HG03139 (cell line): ENCODE results near the gene SPTBN1.
"Not testable (repeated sequence)": the region's sequence is repeated elsewhere in the genome, so short reads cannot be mapped to it uniquely, and the experiment has no call there.

Experiments
- ATAC-seq: cut with Tn5 transposase; IDR thresholded peaks from one replicate; pipeline ENCODE4 v1.9.1; 2021; ENCODE audit not compliant: unreplicated experiment

Gene SPTBN1

DNA sequence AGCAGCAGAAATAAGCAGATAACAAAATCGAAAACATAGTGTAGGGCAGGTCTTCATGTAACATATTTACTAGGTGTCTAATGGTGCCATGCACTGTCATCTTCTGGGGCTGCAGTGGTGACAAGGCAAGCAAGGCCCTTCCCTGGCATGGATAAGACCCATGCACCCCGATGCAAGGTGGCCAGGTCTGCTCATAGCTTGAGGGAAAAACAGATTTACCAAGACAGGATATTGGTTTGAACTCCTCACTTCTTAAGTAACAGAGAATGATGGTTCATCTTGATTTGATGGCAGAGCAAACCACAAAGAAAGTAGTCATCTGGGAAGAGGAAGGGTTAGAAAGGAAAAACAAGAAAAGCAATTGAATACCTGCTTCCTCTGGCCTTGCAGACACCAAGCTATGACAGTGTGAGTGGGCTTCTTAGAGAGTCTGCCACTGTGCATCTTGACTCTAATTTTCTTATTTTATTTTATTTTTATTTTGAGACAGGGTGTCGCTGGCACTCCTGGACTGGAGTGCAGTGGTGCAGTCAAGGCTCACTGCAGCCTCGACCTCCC, 231.5 kb downstream of the SPTBN1 start:
- no peak for ATAC-seq

DNA sequence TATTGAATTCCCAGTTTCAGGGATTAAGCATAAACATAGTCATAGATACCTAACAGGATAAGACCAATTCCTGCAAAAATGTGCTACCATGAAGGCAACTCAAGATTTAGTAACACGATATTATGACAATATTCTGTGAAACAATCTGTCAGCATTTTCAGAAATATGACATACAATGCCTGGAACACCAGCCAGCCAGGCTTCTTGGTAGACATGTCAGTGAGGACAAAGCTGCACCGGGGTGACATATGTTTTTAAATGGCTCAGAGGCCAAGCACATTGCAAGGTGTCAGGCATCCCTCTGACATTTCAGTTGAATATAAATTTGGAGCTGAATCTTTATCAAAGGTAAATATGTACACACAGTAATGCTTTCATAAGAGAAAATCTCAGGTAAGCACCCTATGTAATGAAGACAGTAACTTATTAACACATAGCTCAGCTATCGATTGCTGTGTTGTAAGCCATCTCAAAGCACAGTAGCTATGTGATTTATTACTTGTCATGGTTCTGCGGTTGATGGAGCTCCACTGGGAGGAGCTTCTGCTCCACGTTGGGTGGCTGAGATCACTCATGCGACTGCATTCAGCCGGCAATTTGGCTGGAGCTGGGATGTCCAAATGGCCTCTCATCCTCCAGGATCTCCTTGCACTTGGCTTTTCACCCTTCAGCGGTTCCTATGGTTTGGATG, 235.5 kb downstream of the SPTBN1 start:
- no peak for ATAC-seq

DNA sequence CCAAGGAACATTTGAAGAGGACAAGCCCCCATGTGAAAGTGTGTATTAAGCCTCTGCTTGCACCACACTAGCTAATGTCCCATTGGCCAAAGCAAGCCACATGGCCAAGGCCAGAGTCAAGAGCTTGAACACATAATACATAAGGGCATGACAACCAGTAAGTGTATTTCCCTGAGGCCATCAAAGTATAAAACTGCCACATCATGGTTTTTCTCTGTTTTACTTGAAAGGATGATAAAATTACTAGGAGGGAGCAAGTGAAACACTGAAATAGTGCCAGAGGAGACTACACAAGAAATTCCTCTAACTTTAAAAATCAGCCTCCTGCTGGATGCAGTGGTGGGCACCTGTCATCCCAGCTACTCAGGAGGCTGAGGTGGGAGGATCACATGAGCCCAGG, 236.4 kb downstream of the SPTBN1 start:
- no peak for ATAC-seq

DNA sequence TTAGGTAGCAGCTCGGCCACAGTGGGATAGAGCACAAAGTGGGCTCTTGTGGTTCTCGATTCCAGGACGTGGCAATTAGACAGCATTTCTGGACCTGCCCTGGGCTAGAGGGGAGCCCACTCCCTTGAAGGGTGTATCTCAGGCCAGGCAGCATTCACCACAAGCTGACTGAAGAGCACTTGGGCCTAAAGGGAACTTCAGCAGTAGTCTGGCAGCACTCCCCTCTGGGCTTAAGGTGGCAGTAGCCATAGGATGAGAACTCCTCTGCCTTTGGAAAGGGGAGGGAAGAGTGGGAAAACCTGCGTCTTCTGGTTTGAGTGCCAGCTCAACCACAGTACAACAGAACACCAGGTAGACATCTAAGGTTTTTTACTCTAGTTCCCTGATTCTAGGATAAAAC, 239.3 kb downstream of the SPTBN1 start:
- no peak for ATAC-seq

DNA sequence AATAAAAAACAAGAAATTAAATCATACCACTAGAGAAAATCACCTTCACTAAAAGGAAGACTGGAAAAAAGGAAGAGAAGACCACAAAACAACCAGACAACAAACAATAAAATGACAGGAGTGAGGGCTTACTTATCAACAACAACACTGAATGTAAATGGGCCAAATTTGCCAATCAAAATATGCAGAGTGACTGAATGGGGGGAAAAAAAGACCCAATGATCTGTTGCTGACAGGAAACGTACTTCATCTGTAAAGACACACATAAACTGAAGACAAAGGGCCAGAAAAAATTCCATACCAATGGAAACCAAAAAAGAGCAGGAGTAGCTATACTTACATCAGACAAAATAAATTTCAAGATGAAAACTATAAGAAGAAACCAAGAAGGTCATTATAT, 241.8 kb downstream of the SPTBN1 start:
- ATAC-seq = no peak

DNA sequence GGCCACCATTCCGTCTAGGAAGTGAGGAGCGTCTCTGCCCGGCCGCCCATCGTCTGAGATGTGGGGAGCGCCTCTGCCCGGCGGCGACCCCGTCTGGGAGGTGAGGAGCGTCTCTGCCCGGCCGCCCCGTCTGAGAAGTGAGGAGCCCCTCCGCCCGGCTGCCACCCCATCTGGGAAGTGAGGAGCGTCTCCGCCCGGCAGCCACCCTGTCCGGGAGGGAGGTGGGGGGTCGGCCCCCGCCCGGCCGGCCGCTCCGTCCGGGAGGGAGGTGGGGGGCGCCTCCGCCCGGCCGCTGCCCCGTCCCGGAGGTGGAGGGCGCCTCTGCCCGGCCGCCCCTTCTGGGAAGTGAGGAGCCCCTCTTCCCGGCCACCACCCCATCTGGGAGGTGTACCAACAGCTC, 242.8 kb downstream of the SPTBN1 start:
- ATAC-seq = not testable (repeated sequence)

DNA sequence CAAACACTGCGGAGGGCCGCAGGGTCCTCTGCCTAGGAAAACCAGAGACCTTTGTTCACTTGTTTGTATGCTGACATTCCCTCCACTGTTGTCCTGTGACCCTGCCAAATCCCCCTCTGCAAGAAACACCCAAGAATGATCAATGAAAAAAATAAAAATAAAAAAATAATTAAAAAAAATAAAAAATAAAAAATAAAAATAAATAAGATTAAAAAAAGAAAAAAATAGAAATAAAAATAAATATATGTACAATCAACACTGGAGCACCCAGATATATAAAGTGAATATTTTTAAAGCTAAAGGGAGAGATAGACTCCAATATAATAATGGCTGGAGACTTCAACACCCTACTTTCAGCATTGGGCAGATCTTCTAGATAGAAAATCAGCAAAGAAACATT, 243.5 kb downstream of the SPTBN1 start:
- no peak for ATAC-seq

DNA sequence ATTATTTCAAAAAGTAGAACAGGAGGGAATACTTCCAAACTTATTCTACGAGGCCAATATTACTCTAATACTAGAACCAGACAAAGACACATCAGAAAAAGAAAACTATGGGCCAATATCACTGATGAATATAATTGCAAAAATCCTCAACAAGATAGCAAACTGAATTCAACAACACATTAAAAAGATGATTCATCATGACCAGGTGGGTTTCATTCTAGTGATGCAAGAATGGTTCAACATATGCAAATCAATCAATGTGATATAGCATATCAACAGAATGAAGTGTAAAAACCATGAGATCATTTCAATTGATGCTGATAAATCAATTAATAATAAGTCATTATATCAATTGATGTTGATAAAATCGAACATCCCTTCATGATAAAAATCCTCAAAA, 244.9 kb downstream of the SPTBN1 start:
- no peak for ATAC-seq

DNA sequence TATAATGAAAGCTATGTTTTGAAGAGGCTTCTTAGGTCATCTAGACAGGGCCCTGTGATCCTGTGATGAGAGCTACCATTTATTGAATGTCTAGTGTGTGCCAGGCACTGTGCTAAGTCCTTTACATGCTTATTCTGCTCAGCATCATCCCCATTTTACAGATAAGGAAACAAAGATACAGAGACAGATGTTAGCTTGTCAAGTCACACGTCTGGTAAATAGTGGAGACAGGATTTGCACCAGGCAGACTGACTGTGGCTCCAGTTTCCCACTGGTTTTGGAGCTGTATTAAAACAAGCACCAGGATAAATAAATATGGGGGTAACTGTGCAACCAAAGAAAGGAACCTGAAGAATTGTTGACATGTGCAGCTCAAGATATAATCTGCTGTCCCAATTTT, 248.1 kb downstream of the SPTBN1 start:
- ATAC-seq = no peak

DNA sequence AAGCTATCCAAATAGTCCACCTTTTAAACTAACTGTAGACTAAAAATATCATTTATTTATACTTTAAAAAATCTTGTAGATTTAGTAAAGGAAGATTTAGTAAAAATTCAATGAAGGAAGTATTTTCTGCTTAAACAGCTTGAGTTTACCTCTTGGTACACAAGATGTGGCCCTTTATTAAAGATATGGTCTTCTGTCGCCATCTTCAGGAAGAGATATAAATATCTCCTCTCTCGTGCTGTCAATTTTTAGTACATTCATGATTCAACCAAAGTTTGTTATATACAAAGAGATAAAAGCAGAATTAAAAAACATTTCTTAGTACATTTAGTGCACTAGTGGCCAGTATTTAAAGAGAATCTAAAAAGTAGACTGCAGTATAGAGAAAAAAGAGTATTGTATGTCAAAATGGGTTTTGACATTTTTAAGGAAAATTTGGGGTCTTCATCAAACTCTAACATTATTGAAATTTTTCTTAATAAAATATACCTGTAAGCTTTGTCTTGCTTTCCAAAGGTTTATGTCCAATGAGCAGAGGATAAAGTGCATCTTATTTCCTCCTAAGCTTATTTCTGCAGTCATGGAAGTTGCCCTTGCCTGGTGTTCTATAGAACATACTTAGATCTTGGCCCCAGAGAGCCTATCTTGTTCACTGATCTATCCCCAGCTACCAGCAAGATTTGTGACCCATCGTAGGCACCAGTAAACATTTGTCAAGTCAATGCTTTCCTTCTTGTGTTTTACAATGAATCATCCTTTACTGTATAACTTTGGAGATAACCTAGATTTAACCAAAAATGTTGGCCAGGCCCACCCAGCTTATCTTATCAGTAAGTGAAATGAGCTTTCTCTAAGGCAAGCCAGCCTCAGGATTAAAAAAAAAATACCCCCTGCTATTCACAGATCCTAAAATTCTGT, 248.8 kb downstream of the SPTBN1 start:
- no peak for ATAC-seq

DNA sequence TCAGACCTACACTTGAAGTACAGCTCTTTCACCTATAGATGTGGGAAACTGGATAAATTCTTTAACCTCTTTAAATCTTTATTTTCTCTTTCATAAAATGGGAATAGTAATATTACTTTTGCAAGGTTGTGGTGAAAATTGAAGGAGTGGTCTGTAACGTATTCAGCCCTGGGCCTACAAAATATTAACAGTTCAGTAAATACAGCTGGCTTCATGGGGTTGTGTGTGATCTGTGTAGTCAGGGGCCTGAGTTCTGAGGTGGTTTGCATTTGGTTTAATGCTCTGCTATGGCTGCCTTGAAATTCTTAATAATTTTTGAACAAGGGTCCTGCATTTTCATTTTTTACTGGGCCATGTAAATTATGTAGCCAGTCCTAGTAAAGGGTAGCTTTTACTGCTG, 250.5 kb downstream of the SPTBN1 start:
- ATAC-seq = no peak

- no peak for ATAC-seq
These were observed 252.6 kb downstream of the SPTBN1 start for GRCh38 chr2:54708584-54709335.

GRCh38 chr2:54709336-54709809, 253.2 kb downstream of the SPTBN1 start:
- ATAC-seq = no peak

- no peak for ATAC-seq
These were observed 254.1 kb downstream of the SPTBN1 start for GRCh38 chr2:54710216-54710615.

- no peak for ATAC-seq
These were observed 256.4 kb downstream of the SPTBN1 start for GRCh38 chr2:54712516-54712915.

- no peak for ATAC-seq
These were observed 258.9 kb downstream of the SPTBN1 start for GRCh38 chr2:54714996-54715395.

GRCh38 chr2:54716375-54716774, 260.2 kb downstream of the SPTBN1 start:
- no peak for ATAC-seq

DNA sequence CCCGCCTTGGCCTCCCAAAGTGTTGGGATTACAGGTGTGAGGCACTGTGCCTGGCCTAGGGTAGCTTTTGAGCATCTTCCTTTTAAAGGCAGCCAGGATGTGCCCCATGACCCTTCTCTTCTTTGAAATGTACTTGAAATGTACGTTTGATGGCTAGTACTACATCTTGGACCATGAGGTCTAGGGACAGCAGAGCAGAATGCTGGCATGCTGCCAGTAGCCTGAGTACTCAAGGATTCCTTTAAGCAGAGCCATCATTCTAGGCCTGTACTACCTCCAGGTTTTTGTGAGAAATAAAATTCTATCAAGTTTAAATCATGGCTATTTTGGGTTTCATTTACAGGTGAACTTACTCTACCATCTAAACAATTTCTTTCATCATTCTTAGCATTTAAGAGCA, 264.4 kb downstream of the SPTBN1 start:
- no peak for ATAC-seq
